Measurements from ENCODE around the gene ORM2. TPM values are rescaled to one million over a fixed set of nuclear protein-coding genes. Genes with fewer than 3 reads are reported as not detected.

Gene ORM2
- total RNA-seq, 1 experiment from 2014 or later: 0.59 TPM

DNA sequence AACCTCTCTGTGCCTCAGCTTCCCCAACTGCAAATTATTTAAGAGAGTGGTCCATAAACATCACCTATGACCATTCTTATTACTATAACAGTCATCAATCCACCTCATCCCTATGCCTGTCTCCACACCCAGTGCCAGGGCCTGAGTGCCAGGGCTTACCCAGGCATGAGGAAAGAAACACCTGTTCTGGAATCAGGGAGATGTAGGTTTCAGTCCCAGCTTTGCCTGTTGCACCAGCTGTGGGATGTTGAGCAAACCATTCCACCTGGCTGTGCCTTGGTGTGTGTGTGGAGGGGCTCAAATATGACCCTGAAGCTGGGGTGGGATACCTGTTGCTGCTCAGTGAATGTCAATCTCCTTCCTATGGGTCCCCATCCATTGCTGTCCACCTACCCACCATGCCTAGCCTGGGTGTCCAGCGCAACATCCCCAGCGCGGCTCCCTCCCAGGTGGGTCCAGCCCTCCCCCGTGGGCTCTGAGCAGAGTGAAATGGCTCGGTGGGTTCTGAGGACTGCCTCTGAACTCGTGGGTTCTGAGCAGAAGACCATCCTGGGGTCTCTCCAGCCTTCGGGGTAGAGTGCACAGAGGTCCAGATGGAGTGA, 41.8 kb downstream of the ORM2 start:
- intact Hi-C loops (cut with micrococcal nuclease): no loop called here
- H3K9me2 ChIP-seq (ENCODE audit: insufficient read depth): no peaks in the 10 kb centered on the region
- no peaks in the 10 kb centered on the region for H3K9me3 ChIP-seq (ENCODE audit: control insufficient read depth in 1 of 2, insufficient read depth in 1 of 2, low read depth in 1 of 2, low read length in 2 of 2)
- BruUV-seq (replicated peaks): no TSS peak
- peaks cover 0 to 5% of the 10 kb centered on the region in 2 experiments; a peak in 2 of 4 replicates for H3K4me1 ChIP-seq (ENCODE audit: control insufficient read depth in 1 of 2, insufficient read depth in 2 of 2, low read length in 2 of 2)
- no peak for TF ChIP-seq ZFX (IDR thresholded peaks at IDR 0.05)
- no peak for TF ChIP-seq CBX3 (IDR thresholded peaks at IDR 0.05; ENCODE audit: low read depth)
- TF ChIP-seq SIN3A (IDR thresholded peaks at IDR 0.05; ENCODE audit: low read depth): no peak
- TF ChIP-seq SRF (IDR thresholded peaks at IDR 0.05; ENCODE audit: low read depth): no peak
- TF ChIP-seq TCF7L2 (IDR thresholded peaks at IDR 0.05; ENCODE audit: borderline replicate concordance, extremely low read depth, insufficient read depth, insufficient read length): no peak
- TF ChIP-seq POLR2A (IDR thresholded peaks at IDR 0.05; ENCODE audit: borderline replicate concordance, extremely low read depth, insufficient read depth, insufficient read length): no peak
- no peak for TF ChIP-seq ZBTB33 (IDR thresholded peaks at IDR 0.05; ENCODE audit: extremely low read depth, insufficient replicate concordance, low read length)
- no peaks in the 10 kb centered on the region for H3K27me3 ChIP-seq (ENCODE audit: insufficient read depth, low read length)
- no peak overlapping the region for H3K9ac ChIP-seq (ENCODE audit: low read length)
- H4K20me1 ChIP-seq (ENCODE audit: insufficient read depth): no peaks in the 10 kb centered on the region
- H3K79me2 ChIP-seq (ENCODE audit: insufficient read depth, low read length): no peaks in the 10 kb centered on the region
- H3K4me2 ChIP-seq (ENCODE audit: low read length): no peak overlapping the region
- ATAC-seq: no peak
- no peaks in the 10 kb centered on the region for H3K36me3 ChIP-seq (ENCODE audit: control insufficient read depth in 1 of 2, insufficient read depth in 2 of 2, low read length in 2 of 2)
- ChIA-PET CTCF (no interaction called here), POLR2A (no interaction called here), RAD21 (ENCODE audit: low non-redundant PET in 1 of 2, low total read pairs in 2 of 2, uncharacterized antibody in 2 of 2, unreplicated experiment in 2 of 2) (no interaction called here)
- no peak overlapping the region for H2AFZ ChIP-seq (ENCODE audit: low read depth, low read length, poor library complexity, severe bottlenecking)
- no peak for DNase-seq (ENCODE audit: low read depth, low spot score)
- no peak overlapping the region for H3K4me3 ChIP-seq (replicated peaks in 1 of 2; ENCODE audit: low read depth in 1 of 2, low read length in 2 of 2)
- H3K27ac ChIP-seq (ENCODE audit: low read depth, low read length): no peak overlapping the region
